Stimulated activated naive CD8-positive, alpha-beta T cell treated with anti-CD3 and anti-CD28 coated beads, Interleukin-15, Interleukin-2, amounts not matched to agents 100 ng/mL and 50 ng/mL, for 24 hours (primary cell): ENCODE measurements around the gene HIVEP3.
A peak's percentile ranks its signal among the peaks of the same experiment; 100 is the strongest.

Experiments used
- H3K27ac Mint-ChIP-seq: one replicate; pipeline ENCODE4 v1.8.0; 2021; ENCODE audit warnings: mild to moderate bottlenecking, mixed read lengths
- H3K27me3 Mint-ChIP-seq: one replicate; pipeline ENCODE4 v1.8.0; 2021; ENCODE audit warnings: mixed read lengths
- H3K36me3 Mint-ChIP-seq: one replicate; pipeline ENCODE4 v1.8.0; 2021; ENCODE audit warnings: low read depth, mixed read lengths
- H3K4me1 Mint-ChIP-seq: one replicate; pipeline ENCODE4 v1.8.0; 2021; ENCODE audit warnings: low read depth, mixed read lengths
- H3K4me3 Mint-ChIP-seq: one replicate; pipeline ENCODE4 v1.8.0; 2021; ENCODE audit warnings: mild to moderate bottlenecking, mixed read lengths
- H3K9me3 Mint-ChIP-seq: one replicate; pipeline ENCODE4 v1.8.0; 2021; ENCODE audit warnings: mixed read lengths

Gene HIVEP3

GRCh38 chr1:41739061-41739955, 179.4 kb downstream of the HIVEP3 start:
- no peaks in the 10 kb centered on the region for H3K36me3 Mint-ChIP-seq
- peak overlapping the region; percentile 94 for H3K27ac Mint-ChIP-seq
- H3K27me3 Mint-ChIP-seq = no peaks in the 10 kb centered on the region
- peaks cover 100% of the 10 kb centered on the region for H3K4me1 Mint-ChIP-seq
- H3K9me3 Mint-ChIP-seq = no peaks in the 10 kb centered on the region
- peak overlapping the region; percentile 78 for H3K4me3 Mint-ChIP-seq

DNA sequence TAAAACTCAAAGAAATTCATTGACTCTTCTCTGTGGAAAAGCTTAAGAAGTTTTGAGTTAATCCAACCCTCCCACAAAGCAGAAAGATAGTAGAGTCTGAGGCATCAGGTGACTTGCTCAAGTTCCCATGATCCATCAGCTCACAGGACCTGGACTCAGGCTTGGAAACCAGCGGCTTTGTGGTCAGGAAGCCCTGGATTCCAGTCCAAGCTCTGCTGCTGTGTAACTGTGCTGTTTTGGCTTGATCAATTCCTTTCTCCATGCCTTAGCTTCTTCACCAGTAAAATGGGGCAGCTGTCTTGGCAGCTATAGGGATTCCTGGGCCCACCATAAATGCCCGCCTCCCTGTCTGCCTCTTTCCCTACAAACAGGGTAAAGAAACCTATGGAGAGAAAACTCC, 180.2 kb downstream of the HIVEP3 start:
- H3K27ac Mint-ChIP-seq = peak overlapping the region; percentile 94
- peak overlapping the region; percentile 78 for H3K4me3 Mint-ChIP-seq
- no peaks in the 10 kb centered on the region for H3K36me3 Mint-ChIP-seq
- no peaks in the 10 kb centered on the region for H3K9me3 Mint-ChIP-seq
- H3K4me1 Mint-ChIP-seq = peaks cover 97% of the 10 kb centered on the region
- H3K27me3 Mint-ChIP-seq = no peaks in the 10 kb centered on the region

GRCh38 chr1:41738006-41738405, 180.7 kb downstream of the HIVEP3 start:
- peaks cover 93% of the 10 kb centered on the region for H3K4me1 Mint-ChIP-seq
- H3K4me3 Mint-ChIP-seq = peak overlapping the region; percentile 78
- no peaks in the 10 kb centered on the region for H3K9me3 Mint-ChIP-seq
- peak overlapping the region; percentile 94 for H3K27ac Mint-ChIP-seq
- no peaks in the 10 kb centered on the region for H3K27me3 Mint-ChIP-seq
- no peaks in the 10 kb centered on the region for H3K36me3 Mint-ChIP-seq

- H3K4me1 Mint-ChIP-seq = peaks cover 77% of the 10 kb centered on the region
- peak overlapping the region; percentile 61 for H3K27ac Mint-ChIP-seq
- no peak overlapping the region for H3K4me3 Mint-ChIP-seq
- H3K9me3 Mint-ChIP-seq = no peaks in the 10 kb centered on the region
- no peaks in the 10 kb centered on the region for H3K36me3 Mint-ChIP-seq
- H3K27me3 Mint-ChIP-seq = no peaks in the 10 kb centered on the region
Measured at GRCh38 chr1:41735631-41736260, 183.0 kb downstream of the HIVEP3 start.

GRCh38 chr1:41735139-41735538, 183.6 kb downstream of the HIVEP3 start:
- Mint-ChIP-seq H3K27me3 (no peaks in the 10 kb centered on the region), H3K36me3 (no peaks in the 10 kb centered on the region), H3K4me3 (no peak overlapping the region), H3K27ac (peak overlapping the region; percentile 61), H3K4me1 (peaks cover 77% of the 10 kb centered on the region), H3K9me3 (no peaks in the 10 kb centered on the region)

DNA sequence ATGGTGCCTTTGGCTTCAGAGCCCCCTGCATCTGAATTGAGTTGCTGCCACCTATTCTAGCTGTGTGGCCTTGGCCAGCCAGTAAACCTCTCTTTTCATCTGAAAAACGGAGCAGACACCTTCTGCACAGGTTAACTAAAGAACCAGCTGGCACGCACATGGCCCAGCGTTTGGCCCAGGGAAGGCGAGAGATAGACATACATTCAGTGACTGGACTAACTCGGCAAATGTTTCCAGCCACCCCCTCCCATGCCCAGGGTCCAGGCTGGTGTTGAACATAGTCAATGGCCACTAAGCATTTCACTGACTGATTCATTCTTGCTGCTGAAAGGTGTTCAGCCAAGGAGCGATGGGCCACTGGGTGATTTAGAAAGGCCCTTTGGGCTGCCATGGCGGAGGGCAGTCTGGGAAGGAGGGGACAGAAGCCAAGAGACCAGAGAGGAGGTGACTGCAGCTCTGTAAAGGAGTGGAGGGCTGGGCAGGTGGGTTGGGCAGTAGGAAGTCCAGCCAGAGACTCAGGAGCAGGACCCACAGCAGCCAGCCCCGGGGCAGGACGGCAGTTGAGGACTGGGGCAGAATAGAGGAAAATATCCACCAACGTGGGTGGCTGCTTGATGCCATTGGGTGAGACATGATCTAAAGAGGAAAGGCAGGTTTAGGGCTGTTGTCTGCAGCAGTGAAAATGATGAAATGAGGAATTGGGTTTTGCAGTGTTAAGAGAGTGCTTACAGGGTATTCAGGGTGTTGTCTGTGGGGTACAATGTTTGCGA, 184.3 kb downstream of the HIVEP3 start:
- Mint-ChIP-seq H3K4me1 (peaks cover 77% of the 10 kb centered on the region), H3K27ac (peak overlapping the region; percentile 47), H3K9me3 (no peaks in the 10 kb centered on the region), H3K36me3 (no peaks in the 10 kb centered on the region), H3K27me3 (no peaks in the 10 kb centered on the region), H3K4me3 (no peak overlapping the region)

- no peaks in the 10 kb centered on the region for H3K27me3 Mint-ChIP-seq
Measured at GRCh38 chr1:41733725-41734124, 185.0 kb downstream of the HIVEP3 start.

DNA sequence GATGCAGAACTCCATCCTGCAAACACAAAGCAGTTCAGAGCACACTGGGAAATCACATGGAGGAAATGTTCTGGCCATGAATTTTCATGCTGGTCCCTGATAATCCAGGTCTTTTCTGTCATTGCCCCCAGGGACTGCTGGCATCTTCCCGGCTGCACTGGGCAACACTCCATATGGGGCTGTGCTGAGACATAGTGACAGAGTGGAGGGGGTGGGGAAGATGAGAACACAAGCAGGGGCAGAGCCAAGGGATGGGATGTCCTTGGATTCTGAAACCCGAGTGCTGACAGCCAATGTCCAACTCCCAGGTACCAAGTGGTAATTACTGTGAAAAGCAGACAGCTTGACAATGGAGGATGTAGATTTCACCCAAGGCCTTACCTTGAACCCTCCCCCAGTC, 185.7 kb downstream of the HIVEP3 start:
- no peaks in the 10 kb centered on the region for H3K9me3 Mint-ChIP-seq
- no peaks in the 10 kb centered on the region for H3K27me3 Mint-ChIP-seq
- no peaks in the 10 kb centered on the region for H3K36me3 Mint-ChIP-seq
- no peak overlapping the region for H3K27ac Mint-ChIP-seq
- H3K4me1 Mint-ChIP-seq = peaks cover 77% of the 10 kb centered on the region
- no peak overlapping the region for H3K4me3 Mint-ChIP-seq

More at GRCh38 chr1:41733725-41734124, 185.0 kb downstream of the HIVEP3 start:
- Mint-ChIP-seq H3K36me3 (no peaks in the 10 kb centered on the region), H3K4me1 (peaks cover 77% of the 10 kb centered on the region), H3K4me3 (no peak overlapping the region), H3K9me3 (no peaks in the 10 kb centered on the region), H3K27ac (no peak overlapping the region)

DNA sequence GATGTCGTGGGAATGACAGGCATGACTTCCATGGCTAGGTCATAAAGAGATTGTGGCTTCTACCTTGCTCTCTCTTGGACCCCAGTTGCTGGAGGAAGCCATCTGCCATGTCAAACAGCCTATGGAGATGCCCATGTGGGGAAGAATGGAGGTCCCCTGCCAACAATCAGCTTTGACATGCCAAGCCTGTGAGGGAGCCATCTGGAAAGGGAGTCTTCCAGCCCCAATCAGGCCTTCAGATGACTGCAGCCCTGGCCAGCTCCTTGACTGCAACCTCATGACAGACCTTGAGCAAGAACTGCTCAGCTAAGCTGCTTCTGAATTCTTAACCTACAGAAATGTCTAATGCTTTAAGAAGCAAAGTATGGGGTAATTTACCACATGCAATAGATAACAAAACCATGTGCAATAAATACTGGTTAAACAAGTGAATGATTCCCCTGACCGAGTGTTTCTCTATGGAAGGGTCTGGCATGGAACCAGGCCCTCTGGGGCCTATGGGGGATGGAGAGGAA, 187.1 kb downstream of the HIVEP3 start:
- H3K4me3 Mint-ChIP-seq = no peak overlapping the region
- H3K36me3 Mint-ChIP-seq = no peaks in the 10 kb centered on the region
- no peak overlapping the region for H3K27ac Mint-ChIP-seq
- no peaks in the 10 kb centered on the region for H3K9me3 Mint-ChIP-seq
- H3K4me1 Mint-ChIP-seq = peaks cover 77% of the 10 kb centered on the region
- H3K27me3 Mint-ChIP-seq = no peaks in the 10 kb centered on the region

GRCh38 chr1:41730806-41731205, 187.9 kb downstream of the HIVEP3 start:
- Mint-ChIP-seq H3K4me3 (no peak overlapping the region), H3K27ac (no peak overlapping the region), H3K4me1 (peaks cover 76% of the 10 kb centered on the region), H3K9me3 (no peaks in the 10 kb centered on the region), H3K27me3 (no peaks in the 10 kb centered on the region), H3K36me3 (no peaks in the 10 kb centered on the region)

GRCh38 chr1:41728403-41729202, 190.1 kb downstream of the HIVEP3 start:
- peak overlapping the region; percentile 56 for H3K4me3 Mint-ChIP-seq
- no peaks in the 10 kb centered on the region for H3K9me3 Mint-ChIP-seq
- no peaks in the 10 kb centered on the region for H3K36me3 Mint-ChIP-seq
- peaks cover 58% of the 10 kb centered on the region for H3K4me1 Mint-ChIP-seq
- peak overlapping the region; percentile 87 for H3K27ac Mint-ChIP-seq
- no peaks in the 10 kb centered on the region for H3K27me3 Mint-ChIP-seq

DNA sequence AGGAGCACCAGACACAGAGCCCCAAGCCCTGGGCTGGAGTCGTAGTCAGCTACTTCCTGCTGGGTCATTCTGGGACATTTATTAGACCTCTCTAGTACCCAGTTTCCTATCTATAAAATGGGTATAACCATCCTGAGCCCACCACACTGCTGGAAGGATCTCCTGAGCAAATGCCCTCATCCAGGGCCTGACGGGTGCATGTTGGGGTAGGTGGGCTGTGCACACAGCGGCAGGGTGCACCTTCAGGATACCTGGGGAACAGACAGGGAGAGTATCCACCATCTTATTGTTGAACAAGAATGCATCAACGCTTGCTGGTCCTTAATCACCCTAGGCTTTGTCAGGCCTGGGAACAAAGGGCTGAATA, 191.0 kb downstream of the HIVEP3 start:
- Mint-ChIP-seq H3K4me1 (peaks cover 58% of the 10 kb centered on the region), H3K36me3 (no peaks in the 10 kb centered on the region), H3K4me3 (peak overlapping the region; percentile 47), H3K27ac (peak overlapping the region; percentile 87), H3K9me3 (no peaks in the 10 kb centered on the region), H3K27me3 (no peaks in the 10 kb centered on the region)

DNA sequence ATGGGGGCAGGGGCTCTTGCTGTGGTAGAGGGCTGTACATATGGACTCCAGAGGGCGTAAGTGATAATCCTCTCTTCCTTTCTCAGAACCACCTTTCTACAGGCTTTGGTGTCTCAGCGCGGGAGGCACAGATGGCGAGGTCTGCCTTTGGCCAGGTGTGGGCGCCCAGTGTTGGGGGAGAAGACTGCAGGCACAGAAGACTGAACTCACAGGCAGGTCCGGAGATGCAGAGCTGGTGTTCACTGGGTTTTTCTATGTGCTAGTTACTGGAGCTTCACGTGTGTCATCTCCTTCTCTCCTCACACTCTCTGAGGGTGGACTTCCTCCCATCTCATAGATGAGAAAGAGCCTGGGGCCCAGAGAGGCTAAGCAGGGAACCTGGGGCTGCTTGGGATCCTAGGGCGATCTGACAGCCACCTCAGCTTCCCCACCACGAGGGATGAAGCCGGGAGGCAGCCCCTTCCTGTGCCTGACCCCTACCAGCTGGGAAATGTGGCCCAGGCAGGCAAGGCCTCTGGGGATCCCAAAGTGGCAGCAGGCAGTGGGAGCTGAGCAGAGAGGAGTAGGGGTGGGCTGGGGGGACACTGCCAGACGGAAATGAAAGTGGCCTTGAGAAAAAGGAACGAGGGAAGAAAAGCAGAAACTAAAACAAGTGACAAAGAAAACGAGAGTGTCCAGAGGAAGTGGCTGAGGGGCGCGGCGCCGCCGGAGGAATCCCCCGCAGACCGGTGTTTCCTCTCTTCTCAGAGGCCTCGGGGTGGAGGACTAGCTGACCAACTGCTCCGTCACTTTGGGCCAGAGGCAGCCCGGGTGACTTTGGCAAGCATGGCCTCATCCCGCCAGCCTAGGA, 191.6 kb downstream of the HIVEP3 start:
- Mint-ChIP-seq H3K36me3 (no peaks in the 10 kb centered on the region), H3K4me3 (peak overlapping the region; percentile 47), H3K27ac (peak overlapping the region; percentile 87), H3K9me3 (no peaks in the 10 kb centered on the region), H3K4me1 (peaks cover 58% of the 10 kb centered on the region), H3K27me3 (no peaks in the 10 kb centered on the region)
